Activated CD8-positive, alpha-beta T cell treated with anti-CD3 and anti-CD28 coated beads, Interleukin-2, amount 10 ng/mL, durations not matched to agents 7 days and 5 days (primary cell): ENCODE data around the gene ASB7. TPM values are rescaled to one million over a fixed set of nuclear protein-coding genes. Genes with fewer than 3 reads are reported as not detected.
"Not testable (repeated sequence)": the region's sequence is repeated elsewhere in the genome, so short reads cannot be mapped to it uniquely, and the experiment has no call there.

Source experiments
- ATAC-seq: fragments of 150-1000 bp; cut with Tn5 transposase; one replicate; pipeline ENCODE4 v1.10.0; 2021; ENCODE audit warnings: moderate library complexity
- CTCF ChIA-PET: fragments of 350-600 bp; sonication (Branson Sonifier 250); formaldehyde crosslinking; loops from one replicate; lab custom pipeline; 2021; ENCODE audit warnings: antibody characterized with exemption; lab: Charles Lee
- POLR2A ChIA-PET: fragments of 350-600 bp; sonication (Branson Sonifier 250); formaldehyde crosslinking; loops from one replicate; lab custom pipeline; 2021; ENCODE audit warnings: antibody characterized with exemption; lab: Charles Lee
- DNase-seq: peaks from one replicate; pipeline ENCODE4 v3.0.0-alpha.2; 2020
- H3K27ac Mint-ChIP-seq: one replicate; pipeline ENCODE4 v1.8.0; 2021; ENCODE audit warnings: mild to moderate bottlenecking, mixed read lengths
- H3K27me3 Mint-ChIP-seq: one replicate; pipeline ENCODE4 v1.8.0; 2021; ENCODE audit warnings: low read depth, mixed read lengths
- H3K36me3 Mint-ChIP-seq: one replicate; pipeline ENCODE4 v1.8.0; 2021; ENCODE audit warnings: low read depth, mixed read lengths
- H3K4me1 Mint-ChIP-seq: one replicate; pipeline ENCODE4 v1.8.0; 2021; ENCODE audit warnings: low read depth, mixed read lengths
- H3K4me3 Mint-ChIP-seq: one replicate; pipeline ENCODE4 v1.8.0; 2021; ENCODE audit warnings: mild to moderate bottlenecking, mixed read lengths
- H3K9me3 Mint-ChIP-seq: one replicate; pipeline ENCODE4 v1.8.0; 2022; ENCODE audit warnings: mixed read lengths; ENCODE audit not compliant: insufficient read depth
- total RNA-seq, 2 experiments: library from RNA; stranded (reverse); gene quantifications; one replicate each; pipeline ENCODE4 v1.2.3, GENCODE V29; 2021

Gene ASB7
- total RNA-seq, 2 experiments from 2014 or later = 17.7 to 18.5 TPM

GRCh38 chr15:100571592-100572167 is 30.7 kb upstream of the ASB7 start:
- ATAC-seq (peak; percentile 42), DNase-seq (no peak)
- H3K27ac Mint-ChIP-seq = peak overlapping the region; percentile 82
- POLR2A ChIA-PET = interaction anchor here (2.1 kb wide), 1 partner anchor 25 kb away, joined by 9 read pairs; no protein-coding TSS in a partner anchor
- CTCF ChIA-PET = interaction anchor here (1.0 to 6.8 kb wide), 20 partner anchors 10 to 643 kb away, joined by 3 to 106 read pairs (median 5); partner anchors contain the start of genes ADAMTS17, ASB7 and LINS1
- H3K4me1 Mint-ChIP-seq = peaks cover 38% of the 10 kb centered on the region
- H3K27me3 Mint-ChIP-seq = no peaks in the 10 kb centered on the region
- H3K36me3 Mint-ChIP-seq = peaks cover 60% of the 10 kb centered on the region
- peak overlapping the region; percentile 53 for H3K4me3 Mint-ChIP-seq
- H3K9me3 Mint-ChIP-seq = no peaks in the 10 kb centered on the region

GRCh38 chr15:100572362-100572983 is 29.9 kb upstream of the ASB7 start:
- Mint-ChIP-seq H3K27me3 (no peaks in the 10 kb centered on the region), H3K9me3 (no peaks in the 10 kb centered on the region), H3K36me3 (peaks cover 62% of the 10 kb centered on the region), H3K27ac (peak overlapping the region; percentile 82), H3K4me1 (peaks cover 39% of the 10 kb centered on the region), H3K4me3 (peak overlapping the region; percentile 53)
- DNase-seq (no peak), ATAC-seq (no peak)
- POLR2A ChIA-PET = interaction anchor here (0.8 kb wide), 1 partner anchor 30 kb away, joined by 3 read pairs; the partner anchor contains the start of genes ASB7 and LINS1
- CTCF ChIA-PET = interaction anchor here (0.6 to 6.8 kb wide), 22 partner anchors 9 to 644 kb away, joined by 3 to 106 read pairs (median 4); partner anchors contain the start of genes ADAMTS17, ASB7, CERS3 and LINS1

GRCh38 chr15:100573526-100573925 is 28.9 kb upstream of the ASB7 start:
- ChIA-PET CTCF (interaction anchor here (1.0 to 6.8 kb wide), 6 partner anchors 16 to 222 kb away, joined by 5 to 106 read pairs (median 16); partner anchors contain the start of genes ASB7 and LINS1), POLR2A (interaction anchor here (1.5 kb wide), 1 partner anchor 29 kb away, joined by 5 read pairs; the partner anchor contains the start of genes ASB7 and LINS1)
- Mint-ChIP-seq H3K4me1 (peaks cover 39% of the 10 kb centered on the region), H3K27ac (no peak overlapping the region), H3K27me3 (no peaks in the 10 kb centered on the region), H3K9me3 (no peaks in the 10 kb centered on the region), H3K36me3 (peaks cover 63% of the 10 kb centered on the region), H3K4me3 (no peak overlapping the region)
- DNase-seq = no peak
- ATAC-seq = no peak

- CTCF ChIA-PET = interaction anchor here (1.0 kb wide), 1 partner anchor 14 kb away, joined by 3 read pairs; no protein-coding TSS in a partner anchor
- Mint-ChIP-seq H3K4me3 (no peak overlapping the region), H3K27ac (peak overlapping the region; percentile 79), H3K9me3 (peaks cover 3% of the 10 kb centered on the region), H3K4me1 (peaks cover 20% of the 10 kb centered on the region), H3K27me3 (no peaks in the 10 kb centered on the region), H3K36me3 (peaks cover 65% of the 10 kb centered on the region)
- POLR2A ChIA-PET = no interaction called here
- ATAC-seq (no peak), DNase-seq (no peak)
Measured at GRCh38 chr15:100580414-100580813, 22.0 kb upstream of the ASB7 start.

GRCh38 chr15:100588638-100589242 is 13.6 kb upstream of the ASB7 start:
- peaks cover 76% of the 10 kb centered on the region for H3K36me3 Mint-ChIP-seq
- ATAC-seq (no peak), DNase-seq (no peak)
- no peak overlapping the region for H3K4me3 Mint-ChIP-seq
- H3K27me3 Mint-ChIP-seq = no peaks in the 10 kb centered on the region
- CTCF ChIA-PET = interaction anchor here (1.2 to 1.7 kb wide), 3 partner anchors 15 to 239 kb away, joined by 3 to 7 read pairs (median 5); no protein-coding TSS in a partner anchor
- peaks cover 26% of the 10 kb centered on the region for H3K4me1 Mint-ChIP-seq
- H3K27ac Mint-ChIP-seq = no peak overlapping the region
- peaks cover 54% of the 10 kb centered on the region for H3K9me3 Mint-ChIP-seq
- POLR2A ChIA-PET = no interaction called here

GRCh38 chr15:100591163-100591562 is 11.2 kb upstream of the ASB7 start:
- H3K4me3 Mint-ChIP-seq, POLR2A ChIA-PET, ATAC-seq, H3K27ac Mint-ChIP-seq, H3K27me3 Mint-ChIP-seq, DNase-seq: not testable (repeated sequence)
- CTCF ChIA-PET = interaction anchor here (0.7 to 1.7 kb wide), 3 partner anchors 19 to 241 kb away, joined by 3 to 5 read pairs (median 3); no protein-coding TSS in a partner anchor
- peaks cover 72% of the 10 kb centered on the region for H3K36me3 Mint-ChIP-seq
- H3K9me3 Mint-ChIP-seq = peaks cover 51% of the 10 kb centered on the region
- peaks cover 45% of the 10 kb centered on the region for H3K4me1 Mint-ChIP-seq

GRCh38 chr15:100591835-100592234 is 10.6 kb upstream of the ASB7 start:
- H3K36me3 Mint-ChIP-seq = peaks cover 70% of the 10 kb centered on the region
- POLR2A ChIA-PET = no interaction called here
- no peaks in the 10 kb centered on the region for H3K27me3 Mint-ChIP-seq
- CTCF ChIA-PET = interaction anchor here (0.7 to 1.7 kb wide), 2 partner anchors 20 to 241 kb away, joined by 3 to 5 read pairs; no protein-coding TSS in a partner anchor
- no peak overlapping the region for H3K4me3 Mint-ChIP-seq
- H3K27ac Mint-ChIP-seq = peak overlapping the region; percentile 34
- H3K9me3 Mint-ChIP-seq = peaks cover 47% of the 10 kb centered on the region
- no peak for DNase-seq
- no peak for ATAC-seq
- H3K4me1 Mint-ChIP-seq = peaks cover 51% of the 10 kb centered on the region

- POLR2A ChIA-PET = no interaction called here
- CTCF ChIA-PET = interaction anchor here (1.1 to 1.7 kb wide), 3 partner anchors 20 to 255 kb away, joined by 3 to 7 read pairs (median 6); no protein-coding TSS in a partner anchor
Measured at GRCh38 chr15:100592898-100593297, 9.5 kb upstream of the ASB7 start.

GRCh38 chr15:100593431-100593830 is 9.0 kb upstream of the ASB7 start:
- peaks cover 64% of the 10 kb centered on the region for H3K4me1 Mint-ChIP-seq
- ChIA-PET CTCF (interaction anchor here (1.1 to 1.7 kb wide), 3 partner anchors 21 to 255 kb away, joined by 3 to 7 read pairs (median 6); no protein-coding TSS in a partner anchor), POLR2A (no interaction called here)
- H3K36me3 Mint-ChIP-seq = peaks cover 67% of the 10 kb centered on the region
- H3K4me3 Mint-ChIP-seq = no peak overlapping the region
- H3K27me3 Mint-ChIP-seq = no peaks in the 10 kb centered on the region
- ATAC-seq = no peak
- H3K27ac Mint-ChIP-seq = peak overlapping the region; percentile 69
- H3K9me3 Mint-ChIP-seq = peaks cover 31% of the 10 kb centered on the region
- DNase-seq = no peak

More at GRCh38 chr15:100592898-100593297, 9.5 kb upstream of the ASB7 start:
- Mint-ChIP-seq H3K4me1 (peaks cover 60% of the 10 kb centered on the region), H3K27me3 (no peaks in the 10 kb centered on the region), H3K9me3 (peaks cover 37% of the 10 kb centered on the region), H3K27ac (peak overlapping the region; percentile 76), H3K36me3 (peaks cover 67% of the 10 kb centered on the region), H3K4me3 (no peak overlapping the region)
- DNase-seq (no peak), ATAC-seq (no peak)

- Mint-ChIP-seq H3K36me3 (peaks cover 61% of the 10 kb centered on the region), H3K9me3 (peaks cover 14% of the 10 kb centered on the region), H3K4me3 (peak overlapping the region; percentile 72), H3K4me1 (peaks cover 81% of the 10 kb centered on the region), H3K27me3 (no peaks in the 10 kb centered on the region), H3K27ac (peak overlapping the region; percentile 99)
- CTCF ChIA-PET = interaction anchor here (1.5 to 5.2 kb wide), 6 partner anchors 13 to 412 kb away, joined by 5 to 54 read pairs (median 7); partner anchors contain the start of gene ADAMTS17
- POLR2A ChIA-PET = interaction anchor here (0.8 to 2.9 kb wide), 2 partner anchors 13 to 25 kb away, joined by 3 to 9 read pairs; no protein-coding TSS in a partner anchor
- peak; percentile 29 for DNase-seq
- ATAC-seq = no peak
Measured at GRCh38 chr15:100595964-100596363, 6.4 kb upstream of the ASB7 start.

GRCh38 chr15:100596792-100597191 is 5.6 kb upstream of the ASB7 start:
- POLR2A ChIA-PET = interaction anchor here (0.7 to 2.9 kb wide), 5 partner anchors 13 to 666 kb away, joined by 3 to 9 read pairs (median 3); no protein-coding TSS in a partner anchor
- Mint-ChIP-seq H3K4me3 (peak overlapping the region; percentile 72), H3K9me3 (peaks cover 6% of the 10 kb centered on the region), H3K36me3 (peaks cover 53% of the 10 kb centered on the region), H3K4me1 (peaks cover 77% of the 10 kb centered on the region), H3K27me3 (no peaks in the 10 kb centered on the region), H3K27ac (peak overlapping the region; percentile 99)
- CTCF ChIA-PET = interaction anchor here (1.4 to 5.2 kb wide), 7 partner anchors 12 to 411 kb away, joined by 3 to 54 read pairs (median 6); partner anchors contain the start of gene ADAMTS17
- peak; percentile 87 for ATAC-seq
- DNase-seq = peak; percentile 98
